GM19351 (cell line): ENCODE data around the gene RHOBTB3.

Source experiments
- ATAC-seq: cut with Tn5 transposase; IDR thresholded peaks from one replicate; pipeline ENCODE4 v1.9.1; 2021; ENCODE audit warnings: mild to moderate bottlenecking, moderate library complexity; ENCODE audit not compliant: unreplicated experiment

Gene RHOBTB3

GRCh38 chr5:95838001-95838520, 106.9 kb downstream of the RHOBTB3 start:
- ATAC-seq, result no peak

DNA sequence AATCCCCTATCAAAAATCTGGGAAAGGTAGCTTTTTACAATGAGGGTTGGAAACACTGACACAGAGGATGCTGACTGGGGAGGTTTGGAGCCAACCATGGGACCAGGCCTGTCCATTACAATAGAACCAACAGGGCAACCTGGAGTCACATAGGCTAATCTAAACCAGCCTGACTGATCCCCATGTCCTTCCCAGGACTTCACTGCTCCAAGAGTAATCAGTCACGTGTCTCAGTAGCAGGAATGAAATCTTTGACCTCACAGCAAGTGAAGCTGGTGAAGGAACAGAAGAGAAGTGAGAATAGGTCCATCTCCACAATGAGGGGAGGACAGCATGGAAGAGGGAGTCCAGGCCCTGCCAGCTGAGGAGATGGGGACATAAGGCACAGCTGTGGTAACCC, 107.4 kb downstream of the RHOBTB3 start:
- ATAC-seq, result no peak

DNA sequence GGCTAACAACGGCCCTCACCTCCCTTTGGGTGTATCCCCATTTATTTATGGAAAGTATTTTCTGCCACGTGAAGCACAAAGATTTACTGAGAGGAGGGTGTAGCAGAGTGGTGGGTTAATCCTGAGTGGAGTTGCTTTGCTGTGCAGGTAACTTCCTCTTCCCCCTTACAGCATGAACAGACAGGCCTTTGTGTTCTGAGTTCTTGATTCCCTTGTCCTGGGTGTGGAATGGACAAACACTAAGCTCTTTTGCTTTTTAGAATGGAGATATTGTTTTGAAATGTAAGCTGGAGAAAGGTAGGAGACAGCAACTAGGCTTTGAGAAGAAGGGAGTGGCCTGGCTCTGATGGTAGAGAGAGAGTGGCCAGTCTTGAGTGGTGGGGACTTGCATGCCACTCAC, 108.5 kb downstream of the RHOBTB3 start:
- no peak for ATAC-seq

- no peak for ATAC-seq
These were observed 110.0 kb downstream of the RHOBTB3 start for GRCh38 chr5:95840956-95841705.

DNA sequence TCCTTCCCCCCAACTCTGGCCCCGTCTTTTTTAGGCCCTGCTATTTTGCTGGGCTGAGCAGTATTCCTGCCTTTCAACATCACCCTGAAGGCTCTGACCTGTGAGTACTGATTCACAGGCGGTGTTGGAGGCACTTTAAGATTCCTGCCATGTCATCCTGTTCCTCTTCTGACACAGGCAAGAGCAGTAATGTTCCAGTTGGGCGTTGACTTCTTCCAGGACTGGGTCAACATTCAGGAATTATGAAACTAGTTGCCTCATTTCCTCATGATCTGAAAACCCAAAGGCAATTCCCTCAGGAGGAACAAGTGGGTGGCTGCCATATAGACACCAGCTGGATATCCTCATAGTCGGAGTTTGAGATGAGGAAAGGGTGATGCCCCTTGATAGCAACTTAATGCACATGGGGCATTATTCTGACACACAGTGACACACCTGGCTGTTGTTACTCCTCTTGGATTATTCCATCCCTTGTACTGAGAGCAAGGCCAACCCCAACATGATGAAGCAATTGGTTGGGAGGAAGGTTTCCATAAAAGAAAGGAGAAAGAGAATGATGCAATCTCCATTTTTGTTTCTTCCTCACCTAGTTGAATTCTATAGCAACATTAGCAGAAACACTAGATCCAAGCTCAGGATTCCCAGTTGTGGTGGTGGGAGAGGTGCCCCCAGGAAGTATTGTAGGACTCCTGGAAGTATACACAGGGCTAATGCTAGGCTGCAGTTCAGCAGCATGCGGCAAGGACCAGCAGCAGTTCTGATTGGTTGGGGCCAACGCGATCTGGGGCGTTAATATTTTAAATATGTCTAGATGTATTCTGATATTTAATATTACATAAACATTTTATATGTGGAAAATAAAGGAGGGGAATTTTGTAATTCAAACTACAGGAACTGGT, 111.0 kb downstream of the RHOBTB3 start:
- no peak for ATAC-seq

- ATAC-seq, result peak; percentile 92
These were observed 111.9 kb downstream of the RHOBTB3 start for GRCh38 chr5:95842854-95843544.

DNA sequence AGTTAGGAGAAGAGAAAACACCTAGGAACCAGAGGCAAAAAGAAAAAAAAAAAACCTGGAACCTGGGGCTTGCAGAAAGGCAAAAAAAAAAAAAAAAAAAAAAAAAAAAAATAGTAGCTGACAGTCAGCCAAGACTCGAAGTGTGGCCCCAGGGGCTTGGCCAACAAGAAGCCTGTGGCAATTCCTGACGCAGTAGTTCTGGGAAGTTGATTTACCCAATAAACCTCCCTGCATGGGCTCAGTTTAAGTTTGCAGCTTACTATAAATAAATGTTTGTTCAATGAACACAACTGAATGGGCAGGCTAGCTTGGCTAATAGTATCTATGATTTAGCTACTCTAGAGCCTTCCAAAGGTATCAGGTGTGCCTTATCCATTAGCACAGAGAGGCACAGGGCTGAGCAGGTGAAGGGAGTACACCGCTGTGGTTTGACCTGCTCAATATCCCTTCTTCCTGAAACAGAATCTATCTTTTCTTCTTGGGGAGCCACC, 112.6 kb downstream of the RHOBTB3 start:
- no peak for ATAC-seq

DNA sequence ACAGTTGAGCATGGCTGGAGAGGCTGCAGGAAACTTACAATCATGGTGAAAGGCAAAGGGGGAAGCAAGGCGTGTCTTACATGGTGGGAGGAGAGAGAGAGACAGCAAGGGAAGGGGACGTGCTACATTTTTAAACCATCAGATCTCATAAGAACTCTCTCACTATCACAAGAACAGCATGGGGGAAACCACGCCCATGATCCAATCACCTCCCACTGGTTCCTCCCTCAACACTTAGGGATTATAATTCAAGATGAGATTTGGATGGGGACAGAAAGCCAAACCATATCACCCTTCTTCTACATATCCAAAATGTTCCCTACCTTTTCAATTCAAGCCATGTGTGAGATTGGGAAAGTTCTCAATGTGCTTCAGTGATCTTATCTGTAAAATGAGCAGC, 114.3 kb downstream of the RHOBTB3 start:
- ATAC-seq, result no peak
